K562 (cell line): ENCODE results near the gene DCUN1D1. TPM values are rescaled to one million over a fixed set of nuclear protein-coding genes. Genes with fewer than 3 reads are reported as not detected.

Source experiments
- ATAC-seq: fragments of 200-7000 bp; cut with Tn5 transposase; 3 replicates; pipeline ENCODE4 v1.9.1; 2020; ENCODE audit warnings: moderate library complexity
- BruUV-seq: library from RNA; stranded (reverse); fragments of 400-500 nt; replicated peaks from 2 replicates; lab custom pipeline; 2021; lab: Mats Ljungman, UMichigan
- CTCF ChIA-PET: fragments of 300-600 bp; formaldehyde crosslinking; extraction: SDS; loops from one replicate; lab custom pipeline; 2021; ENCODE audit warnings: low intra/inter-chr PET ratio; lab: Yijun Ruan, JAX
- POLR2A ChIA-PET: fragments of 300-600, 350-650 bp; sonication (Branson Sonifier 250); formaldehyde crosslinking; extraction: SDS; loops from one replicate; lab custom pipeline; 2021; ENCODE audit warnings: antibody characterized with exemption, inconsistent platforms; lab: Yijun Ruan, JAX
- DNase-seq, 4 experiments: peaks; one replicate each; pipeline versions ENCODE4 v3.0.0 to v3.0.0-alpha.2; 2011 to 2018; ENCODE audit warnings: low spot score in 3 of 4, mixed read lengths in 3 of 4; ENCODE audit errors: extremely low read depth in 1 of 4
- FAIRE-seq: peaks from 2 replicates; lab custom pipeline; 2011; peaks lifted over from hg19 to GRCh38; lab: Jason Lieb, UNC
- H2AFZ ChIP-seq: 2 replicates; pipeline ENCODE4 v1.6.0; 2011; ENCODE audit warnings: low read depth, low read length, control low read depth, inconsistent platforms
- H3K27ac ChIP-seq: fragments of 200-600 bp; 3 replicates; pipeline ENCODE4 v1.8.0; 2011; ENCODE audit warnings: low read depth, mild to moderate bottlenecking, control low read depth, inconsistent platforms, low read length, moderate library complexity, mixed read lengths; ENCODE audit errors: extremely low read depth
- H3K27me3 ChIP-seq, 2 experiments: fragments of 300-600 bp in 1 of 2; 2 replicates in 1 of 2; 3 replicates in 1 of 2; pipeline versions ENCODE4 v1.6.0 to v1.8.0; 2011; ENCODE audit warnings: inconsistent platforms in 2 of 2, low read length in 2 of 2, mild to moderate bottlenecking in 1 of 2, mixed read lengths in 1 of 2, moderate library complexity in 1 of 2; ENCODE audit not compliant: control insufficient read depth in 2 of 2, insufficient read depth in 2 of 2
- H3K36me3 ChIP-seq: fragments of 300-600 bp; 3 replicates; pipeline ENCODE4 v1.8.0; 2011; ENCODE audit warnings: mild to moderate bottlenecking, low read length, inconsistent platforms; ENCODE audit not compliant: control insufficient read depth, insufficient read depth
- H3K4me1 ChIP-seq, 2 experiments: fragments of 200-600 bp in 1 of 2; replicated peaks in 1 of 2; 2 replicates in 1 of 2; 3 replicates in 1 of 2; pipeline versions ENCODE4 v1.5.1 to v1.8.0; 2011; ENCODE audit warnings: inconsistent platforms in 2 of 2, low read length in 2 of 2, mild to moderate bottlenecking in 1 of 2, mixed read lengths in 1 of 2, moderate library complexity in 1 of 2; ENCODE audit not compliant: control insufficient read depth in 2 of 2, insufficient read depth in 2 of 2
- H3K4me2 ChIP-seq: 2 replicates; pipeline ENCODE4 v1.6.1; 2011; ENCODE audit warnings: low read length, control low read depth, inconsistent platforms, mixed read lengths; ENCODE audit not compliant: insufficient read depth
- H3K4me3 ChIP-seq: fragments of 200-600 bp; sonication (generic), shearing (Covaris generic); 2 replicates; pipeline ENCODE4 v1.5.1; 2016; ENCODE audit warnings: control low read depth, inconsistent platforms
- H3K79me2 ChIP-seq: fragments of 200-600 bp; 3 replicates; pipeline ENCODE4 v1.8.0; 2011; ENCODE audit warnings: low read length, inconsistent platforms; ENCODE audit not compliant: control insufficient read depth, insufficient read depth
- H3K9ac ChIP-seq, 2 experiments: 2 replicates each; pipeline versions ENCODE4 v1.6.0 to v1.6.1; 2011; ENCODE audit warnings: low read depth in 2 of 2, low read length in 2 of 2, control low read depth in 1 of 2, inconsistent platforms in 1 of 2, mild to moderate bottlenecking in 1 of 2, mixed read lengths in 1 of 2; ENCODE audit not compliant: insufficient read depth in 1 of 2
- H3K9me1 ChIP-seq: one replicate; pipeline ENCODE4 v1.6.0; 2011; ENCODE audit warnings: inconsistent platforms, mild to moderate bottlenecking, low read length, moderate library complexity; ENCODE audit not compliant: control insufficient read depth, insufficient read depth
- H3K9me3 ChIP-seq: replicated peaks from 2 replicates; pipeline ENCODE4 v1.5.1; 2011; ENCODE audit warnings: low read depth, low read length, inconsistent platforms; ENCODE audit not compliant: control insufficient read depth, insufficient read depth
- H4K20me1 ChIP-seq: replicated peaks from 2 replicates; pipeline ENCODE4 v1.6.1; 2011; ENCODE audit warnings: low read length, inconsistent platforms, mixed read lengths; ENCODE audit not compliant: control insufficient read depth, insufficient read depth
- MAFG ChIP-seq: fragments of 450-650 bp; conservative IDR thresholded peaks from 2 replicates; pipeline ENCODE4 v1.6.1; 2016; ENCODE audit warnings: missing genetic modification characterization, missing compliant biosample characterization
- MECOM ChIP-seq: fragments of 250-450 bp; sonication (Bioruptor Pico); IDR thresholded peaks from 2 replicates; pipeline ENCODE4 v1.8.0; 2022; ENCODE audit warnings: inconsistent platforms
- PRMT5 ChIP-seq: sonication (generic); formaldehyde crosslinking; IDR thresholded peaks from 2 replicates; pipeline ENCODE4 v1.5.0; 2020; ENCODE audit warnings: missing genetic modification reagents
- RBM22 ChIP-seq: fragments of 200-400 bp; formaldehyde crosslinking; IDR thresholded peaks from 2 replicates; pipeline ENCODE4 v1.6.1; 2018; ENCODE audit warnings: low read length, low read depth; ENCODE audit not compliant: poor library complexity, severe bottlenecking
- SMAD4 ChIP-seq: fragments of 250-450 bp; sonication (Bioruptor Pico); conservative IDR thresholded peaks from 2 replicates; pipeline ENCODE4 v1.8.0; 2021; ENCODE audit warnings: inconsistent platforms, mild to moderate bottlenecking, moderate library complexity
- TCF3 ChIP-seq: sonication (generic); formaldehyde crosslinking; IDR thresholded peaks from 2 replicates; pipeline ENCODE4 v1.4.0; 2020; ENCODE audit warnings: mild to moderate bottlenecking, missing genetic modification reagents
- ZNF316 ChIP-seq: fragments of 450-650 bp; IDR thresholded peaks from 2 replicates; pipeline ENCODE4 v1.6.1; 2016
- WGBS: fragments of 100-300 bp; shearing (Covaris generic); methylation state at CpG from one replicate; pipeline ENCODE4 v1.1.6; 2016; ENCODE audit warnings: low coverage, mixed read lengths; ENCODE audit not compliant: insufficient coverage; ENCODE audit errors: missing lambda C conversion rate; 5-methylcytosine and 5-hydroxymethylcytosine counted together
- in situ Hi-C: fragments of 300-500 bp; cut with MboI; formaldehyde crosslinking; loops from 4 replicates; pipeline ENCODE4 v1.15.0; 2018; ENCODE audit warnings: inconsistent platforms, mixed read lengths
- intact Hi-C: fragments of 100-400 bp; cut with micrococcal nuclease; formaldehyde crosslinking; loops from 2 replicates; pipeline ENCODE4 v1.14.2; 2022
- polyA plus RNA-seq, 8 experiments: library from polyadenylated mRNA; depleted of rRNA in 4 of 8; stranded (reverse) in 5 of 8; unstranded in 3 of 8; fragments of >200 nt; fragmentation: Nextera tagmentation in 2 of 8; fragmentation: Illumina TruSeq in 1 of 8; extraction: Ambion mirVana in 2 of 8; extraction: Trizol in 1 of 8; gene quantifications; 2 replicates each; pipeline versions ENCODE4 v1.2.1 to v1.2.3, GENCODE V29; 2011 to 2014; ENCODE audit warnings: inconsistent platforms in 1 of 8, missing spikeins in 1 of 8
- total RNA-seq, 7 experiments: library from RNA; depleted of rRNA in 6 of 7; stranded (reverse); fragments of >200 nt in 6 of 7; fragmentation: Illumina TruSeq in 2 of 7; extraction: Trizol in 2 of 7; gene quantifications; 2 replicates each; pipeline versions ENCODE4 v1.2.1 to v1.2.3, GENCODE V29; 2011 to 2021; ENCODE audit warnings: low replicate concordance in 1 of 7
- TF ChIP-seq, protein P1 (sequence below): fragments of 450-650 bp; IDR thresholded peaks from 2 replicates; pipeline ENCODE4 v1.6.1; 2018; ENCODE audit warnings: mild to moderate bottlenecking, low read depth; ENCODE audit not compliant: partially characterized antibody
- TF ChIP-seq, protein P2 (sequence below): IDR thresholded peaks from 2 replicates; pipeline ENCODE4 v1.6.1; 2011; ENCODE audit not compliant: insufficient read length; ENCODE audit errors: extremely low read depth
- TF ChIP-seq, protein P3 (sequence below): sonication (generic); formaldehyde crosslinking; IDR thresholded peaks from 2 replicates; pipeline ENCODE4 v1.8.0; 2022; ENCODE audit warnings: mild to moderate bottlenecking, missing genetic modification reagents
- TF ChIP-seq, protein P4 (sequence below): fragments of 250-450 bp; sonication (Bioruptor Pico); IDR thresholded peaks from 2 replicates; pipeline ENCODE4 v1.4.0; 2020

The DCUN1D1 gene
- total and polyA plus RNA-seq, 9 of the 15 experiments (the other 6 are each of a cell fraction or from before 2014, with no cell fraction given), result 11.4 to 46.8 (median 28.2) TPM

DNA sequence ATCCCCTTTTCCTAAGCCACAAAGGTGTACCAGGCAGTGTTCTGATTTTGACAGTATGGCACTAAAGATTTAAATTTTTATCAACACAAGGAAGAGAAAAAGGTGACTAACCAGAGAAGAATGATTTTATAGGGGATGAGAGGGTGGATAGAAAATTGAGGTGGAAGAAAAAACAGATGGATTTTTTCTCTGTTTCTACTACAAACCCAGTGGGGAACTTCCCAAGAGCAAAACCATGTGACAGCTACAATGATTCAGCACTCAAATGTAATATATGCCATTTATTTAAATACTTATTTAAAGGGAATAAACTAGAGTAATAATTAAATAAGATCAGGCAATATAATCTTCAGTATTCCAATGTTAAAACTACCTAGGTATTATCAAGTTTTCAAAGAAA, 11.1 kb downstream of the DCUN1D1 start (continued):
- TF ChIP-seq, protein P1, sequence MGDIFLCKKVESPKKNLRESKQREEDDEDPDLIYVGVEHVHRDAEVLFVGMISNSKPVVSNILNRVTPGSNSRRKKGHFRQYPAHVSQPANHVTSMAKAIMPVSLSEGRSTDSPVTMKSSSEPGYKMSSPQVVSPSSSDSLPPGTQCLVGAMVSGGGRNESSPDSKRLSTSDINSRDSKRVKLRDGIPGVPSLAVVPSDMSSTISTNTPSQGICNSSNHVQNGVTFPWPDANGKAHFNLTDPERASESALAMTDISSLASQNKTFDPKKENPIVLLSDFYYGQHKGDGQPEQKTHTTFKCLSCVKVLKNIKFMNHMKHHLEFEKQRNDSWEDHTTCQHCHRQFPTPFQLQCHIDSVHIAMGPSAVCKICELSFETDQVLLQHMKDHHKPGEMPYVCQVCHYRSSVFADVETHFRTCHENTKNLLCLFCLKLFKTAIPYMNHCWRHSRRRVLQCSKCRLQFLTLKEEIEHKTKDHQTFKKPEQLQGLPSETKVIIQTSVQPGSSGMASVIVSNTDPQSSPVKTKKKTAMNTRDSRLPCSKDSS, result no peak
- TF ChIP-seq ZNF316, result peak; percentile 43; the same call in 1 of the 2 replicates
- TF ChIP-seq MAFG (tag), result peak; percentile 51; the same call in 1 of the 2 replicates
- TF ChIP-seq, protein P2, sequence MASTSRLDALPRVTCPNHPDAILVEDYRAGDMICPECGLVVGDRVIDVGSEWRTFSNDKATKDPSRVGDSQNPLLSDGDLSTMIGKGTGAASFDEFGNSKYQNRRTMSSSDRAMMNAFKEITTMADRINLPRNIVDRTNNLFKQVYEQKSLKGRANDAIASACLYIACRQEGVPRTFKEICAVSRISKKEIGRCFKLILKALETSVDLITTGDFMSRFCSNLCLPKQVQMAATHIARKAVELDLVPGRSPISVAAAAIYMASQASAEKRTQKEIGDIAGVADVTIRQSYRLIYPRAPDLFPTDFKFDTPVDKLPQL, result no peak
- TF ChIP-seq RBM22, result no peak

DNA sequence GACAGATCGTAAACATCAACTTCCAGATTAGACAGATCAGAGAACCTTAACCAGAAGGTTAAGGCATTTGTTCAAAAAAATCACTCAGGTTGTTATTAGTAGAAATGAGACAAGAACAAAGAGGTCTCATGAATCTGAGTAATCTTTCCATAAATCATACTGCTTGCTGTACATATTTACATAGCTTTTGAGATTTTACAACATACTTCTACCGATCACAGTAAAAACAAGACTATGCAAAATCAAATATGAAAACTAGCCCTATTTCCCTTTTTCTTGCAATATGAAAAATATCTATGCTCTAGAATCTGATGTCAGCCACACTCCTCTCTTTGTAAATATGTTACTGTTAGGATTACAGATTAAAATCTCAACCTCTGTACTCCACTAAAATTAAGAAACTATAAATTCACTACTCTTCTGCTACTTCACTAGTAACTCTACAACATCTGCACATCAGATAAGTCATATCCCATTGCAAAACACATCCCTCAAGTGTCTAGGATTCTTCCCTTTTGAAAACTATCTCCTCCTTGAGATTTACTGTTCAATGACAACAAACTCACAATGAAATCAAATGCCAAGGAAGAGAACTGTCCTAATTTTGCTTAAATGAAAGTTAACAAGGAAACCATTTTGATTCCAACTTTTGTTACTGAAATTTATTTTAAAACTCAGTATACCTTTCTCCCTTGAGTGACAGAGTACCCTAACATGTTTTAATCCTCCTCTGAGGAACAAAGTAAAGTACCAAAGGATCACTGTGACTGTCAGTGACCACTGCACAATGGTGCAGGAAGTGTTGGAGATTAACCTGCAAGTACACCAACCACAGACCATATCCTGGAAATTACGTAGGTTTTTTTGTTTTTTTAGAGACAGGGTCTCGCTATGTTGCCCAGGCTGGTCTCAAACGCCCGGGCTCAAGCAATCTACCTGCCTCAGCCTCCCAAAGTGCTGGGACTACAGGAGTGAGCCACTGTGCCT, 12.8 kb downstream of the DCUN1D1 start:
- Histone ChIP-seq H3K27ac (no peak overlapping the region), H3K4me1 (peaks cover 9 to 33% of the 10 kb centered on the region in 2 experiments)
- TF ChIP-seq, protein P3, sequence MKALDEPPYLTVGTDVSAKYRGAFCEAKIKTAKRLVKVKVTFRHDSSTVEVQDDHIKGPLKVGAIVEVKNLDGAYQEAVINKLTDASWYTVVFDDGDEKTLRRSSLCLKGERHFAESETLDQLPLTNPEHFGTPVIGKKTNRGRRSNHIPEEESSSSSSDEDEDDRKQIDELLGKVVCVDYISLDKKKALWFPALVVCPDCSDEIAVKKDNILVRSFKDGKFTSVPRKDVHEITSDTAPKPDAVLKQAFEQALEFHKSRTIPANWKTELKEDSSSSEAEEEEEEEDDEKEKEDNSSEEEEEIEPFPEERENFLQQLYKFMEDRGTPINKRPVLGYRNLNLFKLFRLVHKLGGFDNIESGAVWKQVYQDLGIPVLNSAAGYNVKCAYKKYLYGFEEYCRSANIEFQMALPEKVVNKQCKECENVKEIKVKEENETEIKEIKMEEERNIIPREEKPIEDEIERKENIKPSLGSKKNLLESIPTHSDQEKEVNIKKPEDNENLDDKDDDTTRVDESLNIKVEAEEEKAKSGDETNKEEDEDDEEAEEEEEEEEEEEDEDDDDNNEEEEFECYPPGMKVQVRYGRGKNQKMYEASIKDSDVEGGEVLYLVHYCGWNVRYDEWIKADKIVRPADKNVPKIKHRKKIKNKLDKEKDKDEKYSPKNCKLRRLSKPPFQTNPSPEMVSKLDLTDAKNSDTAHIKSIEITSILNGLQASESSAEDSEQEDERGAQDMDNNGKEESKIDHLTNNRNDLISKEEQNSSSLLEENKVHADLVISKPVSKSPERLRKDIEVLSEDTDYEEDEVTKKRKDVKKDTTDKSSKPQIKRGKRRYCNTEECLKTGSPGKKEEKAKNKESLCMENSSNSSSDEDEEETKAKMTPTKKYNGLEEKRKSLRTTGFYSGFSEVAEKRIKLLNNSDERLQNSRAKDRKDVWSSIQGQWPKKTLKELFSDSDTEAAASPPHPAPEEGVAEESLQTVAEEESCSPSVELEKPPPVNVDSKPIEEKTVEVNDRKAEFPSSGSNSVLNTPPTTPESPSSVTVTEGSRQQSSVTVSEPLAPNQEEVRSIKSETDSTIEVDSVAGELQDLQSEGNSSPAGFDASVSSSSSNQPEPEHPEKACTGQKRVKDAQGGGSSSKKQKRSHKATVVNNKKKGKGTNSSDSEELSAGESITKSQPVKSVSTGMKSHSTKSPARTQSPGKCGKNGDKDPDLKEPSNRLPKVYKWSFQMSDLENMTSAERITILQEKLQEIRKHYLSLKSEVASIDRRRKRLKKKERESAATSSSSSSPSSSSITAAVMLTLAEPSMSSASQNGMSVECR (CRISPR knock-in tag), result no peak
- TF ChIP-seq, protein P4, sequence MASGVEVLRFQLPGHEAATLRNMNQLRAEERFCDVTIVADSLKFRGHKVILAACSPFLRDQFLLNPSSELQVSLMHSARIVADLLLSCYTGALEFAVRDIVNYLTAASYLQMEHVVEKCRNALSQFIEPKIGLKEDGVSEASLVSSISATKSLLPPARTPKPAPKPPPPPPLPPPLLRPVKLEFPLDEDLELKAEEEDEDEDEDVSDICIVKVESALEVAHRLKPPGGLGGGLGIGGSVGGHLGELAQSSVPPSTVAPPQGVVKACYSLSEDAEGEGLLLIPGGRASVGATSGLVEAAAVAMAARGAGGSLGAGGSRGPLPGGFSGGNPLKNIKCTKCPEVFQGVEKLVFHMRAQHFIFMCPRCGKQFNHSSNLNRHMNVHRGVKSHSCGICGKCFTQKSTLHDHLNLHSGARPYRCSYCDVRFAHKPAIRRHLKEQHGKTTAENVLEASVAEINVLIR (CRISPR knock-in tag), result no peak
- TF ChIP-seq SMAD4 (CRISPR knock-in tag) (no peak), MECOM (CRISPR knock-in tag) (peak; percentile 38; the same call in 1 of the 2 replicates), TCF3 (CRISPR knock-in tag) (no peak), PRMT5 (CRISPR knock-in tag) (no peak)

More for the DNA sequence above, 12.8 kb downstream of the DCUN1D1 start:
- POLR2A ChIA-PET, result no interaction called here
- Histone ChIP-seq H2AFZ (no peak overlapping the region), H3K4me2 (no peak overlapping the region), H3K27me3 (no peaks in the 10 kb centered on the region), H3K36me3 (peaks cover 23% of the 10 kb centered on the region), H3K9me1 (peaks cover 5% of the 10 kb centered on the region), H3K9ac (no peak overlapping the region), H3K79me2 (peaks cover 84% of the 10 kb centered on the region), H3K4me3 (no peak overlapping the region), H3K9me3 (no peaks in the 10 kb centered on the region), H4K20me1 (0 out of 2 replicates have a peak, but pooled peaks cover 3% of the 10 kb centered on the region)
- CTCF ChIA-PET, result no interaction called here
- no TSS peak for BruUV-seq
- DNase-seq (no peak), FAIRE-seq (no peak), ATAC-seq (no peak)
- in situ Hi-C loops, result no loop called here
- whole genome bisulfite sequencing, result 70% methylated on average over 6 of the region's 6 CpGs
- intact Hi-C loops, result no loop called here
